B cell (primary cell): ENCODE results near the gene MRPL16. TPM values are rescaled to one million over a fixed set of nuclear protein-coding genes. Genes with fewer than 3 reads are reported as not detected.

Source experiments
- ATAC-seq: fragments of 200-7000 bp; cut with Tn5 transposase; one replicate; pipeline ENCODE4 v1.10.0; 2021; ENCODE audit warnings: low read depth, mild to moderate bottlenecking, moderate number of reproducible peaks, moderate library complexity
- CTCF ChIA-PET: fragments of 350-600 bp; sonication (Branson Sonifier 250); formaldehyde crosslinking; loops from one replicate; lab custom pipeline; 2021; ENCODE audit warnings: antibody characterized with exemption, inconsistent platforms; lab: Charles Lee
- POLR2A ChIA-PET: fragments of 350-600 bp; sonication (Branson Sonifier 250); formaldehyde crosslinking; loops from one replicate; lab custom pipeline; 2021; ENCODE audit warnings: antibody characterized with exemption; lab: Charles Lee
- DNase-seq: peaks from one replicate; pipeline ENCODE4 v3.0.0; 2013
- H2AFZ ChIP-seq: 2 replicates; pipeline ENCODE4 v1.6.1; 2012; ENCODE audit warnings: mild to moderate bottlenecking, low read depth, low read length; ENCODE audit not compliant: insufficient read depth, poor library complexity, severe bottlenecking
- H3K27ac ChIP-seq, 2 donors: 1 replicate in 1 of 2; 2 replicates in 1 of 2; pipeline ENCODE4 v1.5.1; 2012 to 2013; ENCODE audit warnings: low read length in 2 of 2, mild to moderate bottlenecking in 2 of 2, moderate library complexity in 1 of 2
- H3K27me3 ChIP-seq, 4 experiments: fragments of 200-600 bp in 1 of 4; sonication (generic) in 1 of 4; replicated peaks in 1 of 4; 1 replicate in 2 of 4; 2 replicates in 2 of 4; pipeline versions ENCODE4 v1.6.1 to v1.7.0; 2013 to 2016; ENCODE audit warnings: low read length in 3 of 4, mild to moderate bottlenecking in 2 of 4, mixed read lengths in 1 of 4, moderate library complexity in 1 of 4; ENCODE audit not compliant: insufficient read depth in 4 of 4, control insufficient read depth in 3 of 4; ENCODE audit errors: control extremely low read depth in 1 of 4
- H3K36me3 ChIP-seq, 2 experiments: replicated peaks in 1 of 2; 1 replicate in 1 of 2; 2 replicates in 1 of 2; pipeline versions ENCODE4 v1.6.1 to v1.7.1; 2013; ENCODE audit warnings: low read length in 1 of 2; ENCODE audit not compliant: insufficient read depth in 2 of 2, control insufficient read depth in 1 of 2; ENCODE audit errors: control extremely low read depth in 1 of 2, extremely low read depth in 1 of 2
- H3K4me1 ChIP-seq, 2 donors: fragments of 200-600 bp in 1 of 2; sonication (generic) in 1 of 2; 1 replicate in 1 of 2; 2 replicates in 1 of 2; pipeline versions ENCODE4 v1.5.1 to v1.6.1; 2013 to 2017; ENCODE audit warnings: low read length in 2 of 2; ENCODE audit not compliant: control insufficient read depth in 2 of 2, insufficient read depth in 2 of 2
- H3K4me2 ChIP-seq: replicated peaks from 2 replicates; pipeline ENCODE3; 2012; ENCODE audit warnings: mild to moderate bottlenecking, low read depth, low read length; ENCODE audit not compliant: poor library complexity, severe bottlenecking
- H3K4me3 ChIP-seq, 5 experiments: fragments of 200-600 bp in 1 of 5; sonication (generic) in 1 of 5; 1 replicate in 3 of 5; 2 replicates in 2 of 5; pipeline versions ENCODE4 v1.5.1 to v1.7.0; 2011 to 2016; ENCODE audit warnings: low read length in 4 of 5, mild to moderate bottlenecking in 4 of 5, low read depth in 2 of 5, control low read depth in 1 of 5, moderate library complexity in 1 of 5; ENCODE audit not compliant: insufficient read depth in 1 of 5; ENCODE audit errors: control extremely low read depth in 1 of 5, extremely low read depth in 1 of 5
- H3K79me2 ChIP-seq: fragments of 200-600 bp; sonication (generic); one replicate; pipeline ENCODE4 v1.6.0; 2016; ENCODE audit warnings: low read length; ENCODE audit not compliant: control insufficient read depth, insufficient read depth
- H3K9ac ChIP-seq: fragments of 200-600 bp; sonication (generic); 2 replicates; pipeline ENCODE4 v1.6.1; 2017; ENCODE audit warnings: mild to moderate bottlenecking, low read length, moderate library complexity
- H3K9me3 ChIP-seq, 3 donors: one replicate each; pipeline versions ENCODE4 v1.6.1 to v1.7.1; 2013; ENCODE audit warnings: low read length in 2 of 3; ENCODE audit not compliant: control insufficient read depth in 2 of 3, insufficient read depth in 1 of 3; ENCODE audit errors: control extremely low read depth in 1 of 3
- H4K20me1 ChIP-seq: 2 replicates; pipeline ENCODE4 v1.6.0; 2012; ENCODE audit warnings: mild to moderate bottlenecking, low read length; ENCODE audit not compliant: insufficient read depth, control insufficient read depth, poor library complexity, severe bottlenecking
- H3K27ac Mint-ChIP-seq: one replicate; pipeline ENCODE4 v1.8.0; 2021; ENCODE audit warnings: mixed read lengths
- H3K27me3 Mint-ChIP-seq: one replicate; pipeline ENCODE4 v1.8.0; 2021; ENCODE audit warnings: mixed read lengths
- H3K4me1 Mint-ChIP-seq: one replicate; pipeline ENCODE4 v1.8.0; 2021; ENCODE audit warnings: mixed read lengths
- H3K4me3 Mint-ChIP-seq: one replicate; pipeline ENCODE4 v1.8.0; 2021; ENCODE audit warnings: mixed read lengths
- H3K9me3 Mint-ChIP-seq: one replicate; pipeline ENCODE4 v1.8.0; 2022; ENCODE audit warnings: mixed read lengths; ENCODE audit not compliant: insufficient read depth
- EZH2 ChIP-seq: IDR thresholded peaks from 2 replicates; pipeline ENCODE4 v1.6.1; 2012; ENCODE audit warnings: borderline replicate concordance, low read depth, mild to moderate bottlenecking, moderate library complexity, low read length; ENCODE audit not compliant: insufficient read depth, poor library complexity, severe bottlenecking
- WGBS: methylation state at CpG from one replicate; pipeline ENCODE4 v1.1.5; 2013; ENCODE audit warnings: missing lambda C conversion rate; ENCODE audit not compliant: insufficient coverage; 5-methylcytosine and 5-hydroxymethylcytosine counted together
- intact Hi-C: fragments of 100-400 bp; cut with micrococcal nuclease; formaldehyde crosslinking; loops from one replicate; pipeline ENCODE4 v1.10.0; 2022
- polyA plus RNA-seq: library from polyadenylated mRNA; depleted of rRNA; stranded (reverse); fragments of >200 nt; gene quantifications from 2 replicates; pipeline ENCODE4 v1.2.3, GENCODE V29; 2012
- total RNA-seq, 2 donors: library from RNA; stranded (reverse); fragments of 120-200 nt in 1 of 2; gene quantifications; 1 replicate in 1 of 2; 2 replicates in 1 of 2; pipeline versions ENCODE4 v1.2.3 to v1.2.4, GENCODE V29; 2013 to 2022
- TF ChIP-seq, protein P1 (sequence below): fragments of 200-600 bp; IDR thresholded peaks from one replicate; pipeline ENCODE4 v1.8.0; 2022; ENCODE audit warnings: antibody characterized with exemption, mild to moderate bottlenecking

Gene MRPL16
- total and polyA plus RNA-seq, 2 donors (not counting 1 experiment from before 2014, with no cell fraction given), result 38.3 to 41.0 TPM

DNA sequence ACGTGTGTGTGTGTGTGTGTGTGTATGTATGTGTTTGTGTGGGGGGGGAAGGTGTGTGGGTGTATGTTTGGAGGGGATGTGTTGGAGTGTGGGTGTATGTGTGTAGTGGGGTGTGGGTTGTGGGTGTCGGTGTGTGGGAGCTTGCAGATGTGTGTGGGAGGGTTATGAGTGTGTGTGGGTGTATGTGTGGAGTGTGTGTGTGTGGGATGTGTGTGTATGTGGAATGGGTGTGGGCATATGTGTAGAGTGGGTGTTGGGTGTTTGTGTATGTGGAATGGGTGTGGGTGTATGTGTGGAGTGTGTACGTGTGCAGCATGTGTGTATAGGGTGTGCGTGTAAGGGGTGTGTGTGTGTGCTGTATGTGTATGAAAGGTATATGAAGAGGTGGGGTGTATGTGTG is 40.8 kb downstream of the MRPL16 start:
- TF ChIP-seq EZH2, result no peak
- TF ChIP-seq, protein P1, sequence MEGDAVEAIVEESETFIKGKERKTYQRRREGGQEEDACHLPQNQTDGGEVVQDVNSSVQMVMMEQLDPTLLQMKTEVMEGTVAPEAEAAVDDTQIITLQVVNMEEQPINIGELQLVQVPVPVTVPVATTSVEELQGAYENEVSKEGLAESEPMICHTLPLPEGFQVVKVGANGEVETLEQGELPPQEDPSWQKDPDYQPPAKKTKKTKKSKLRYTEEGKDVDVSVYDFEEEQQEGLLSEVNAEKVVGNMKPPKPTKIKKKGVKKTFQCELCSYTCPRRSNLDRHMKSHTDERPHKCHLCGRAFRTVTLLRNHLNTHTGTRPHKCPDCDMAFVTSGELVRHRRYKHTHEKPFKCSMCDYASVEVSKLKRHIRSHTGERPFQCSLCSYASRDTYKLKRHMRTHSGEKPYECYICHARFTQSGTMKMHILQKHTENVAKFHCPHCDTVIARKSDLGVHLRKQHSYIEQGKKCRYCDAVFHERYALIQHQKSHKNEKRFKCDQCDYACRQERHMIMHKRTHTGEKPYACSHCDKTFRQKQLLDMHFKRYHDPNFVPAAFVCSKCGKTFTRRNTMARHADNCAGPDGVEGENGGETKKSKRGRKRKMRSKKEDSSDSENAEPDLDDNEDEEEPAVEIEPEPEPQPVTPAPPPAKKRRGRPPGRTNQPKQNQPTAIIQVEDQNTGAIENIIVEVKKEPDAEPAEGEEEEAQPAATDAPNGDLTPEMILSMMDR, result no peak

DNA sequence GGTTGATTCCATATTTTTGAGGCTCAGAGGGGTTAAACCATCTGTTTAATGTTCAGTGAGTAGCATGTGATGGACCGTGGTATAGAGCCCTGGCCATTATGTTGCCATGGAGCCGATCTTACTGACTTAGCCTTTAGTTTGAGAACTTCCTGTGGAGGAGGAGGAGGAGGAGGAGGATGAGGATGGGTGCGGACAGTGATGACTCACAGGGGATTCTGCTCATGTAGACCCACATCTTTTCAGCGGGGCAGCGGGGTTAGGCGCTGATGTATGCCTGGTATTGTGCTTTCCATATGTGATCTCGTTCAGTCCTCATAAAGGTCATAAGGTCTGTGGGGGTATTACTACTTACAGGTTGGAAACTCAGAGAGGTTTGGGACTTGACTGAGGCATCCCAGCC is 41.5 kb downstream of the MRPL16 start:
- no peaks in the 10 kb centered on the region for H3K27me3 ChIP-seq
- no peak for TF ChIP-seq EZH2
- TF ChIP-seq, protein P1, result no peak
- WGBS, result 92% methylated on average over 7 of the region's 7 CpGs
- CTCF ChIA-PET, result interaction anchor here (3.2 kb wide), 1 partner anchor 15 kb away, joined by 17 read pairs; the partner anchor contains the start of gene STX3
- no peaks in the 10 kb centered on the region for H4K20me1 ChIP-seq
- intact Hi-C loops, result no loop called here
- DNase-seq (no peak), ATAC-seq (no peak)
- peaks cover 2 to 3% of the 10 kb centered on the region in 2 experiments for H3K36me3 ChIP-seq
- Mint-ChIP-seq H3K4me1 (peaks cover 33% of the 10 kb centered on the region), H3K9me3 (no peaks in the 10 kb centered on the region), H3K27me3 (no peaks in the 10 kb centered on the region), H3K4me3 (no peak overlapping the region), H3K27ac (no peak overlapping the region)
- H3K4me1 ChIP-seq, result peaks cover 27 to 39% of the 10 kb centered on the region in 2 donors
- H3K9me3 ChIP-seq, result no peaks in the 10 kb centered on the region
- H3K9ac ChIP-seq, result no peak overlapping the region
- no peak overlapping the region for H3K4me3 ChIP-seq
- no peak overlapping the region for H3K4me2 ChIP-seq
- H3K79me2 ChIP-seq, result peaks cover 15% of the 10 kb centered on the region
- H3K27ac ChIP-seq, result no peak overlapping the region
- no peak overlapping the region for H2AFZ ChIP-seq
- POLR2A ChIA-PET, result no interaction called here

More for the DNA sequence above, 40.8 kb downstream of the MRPL16 start:
- ATAC-seq (no peak), DNase-seq (no peak)
- Mint-ChIP-seq H3K27me3 (no peaks in the 10 kb centered on the region), H3K4me3 (no peak overlapping the region), H3K9me3 (no peaks in the 10 kb centered on the region), H3K4me1 (peaks cover 33% of the 10 kb centered on the region), H3K27ac (no peak overlapping the region)
- no peak overlapping the region for H2AFZ ChIP-seq
- no peaks in the 10 kb centered on the region for H3K9me3 ChIP-seq
- CTCF ChIA-PET, result interaction anchor here (3.0 kb wide), 1 partner anchor 33 kb away, joined by 27 read pairs; no protein-coding TSS in a partner anchor
- H3K4me2 ChIP-seq, result no peak overlapping the region
- H3K36me3 ChIP-seq, result peaks cover 2 to 3% of the 10 kb centered on the region in 2 experiments
- no peak overlapping the region for H3K4me3 ChIP-seq
- 96% methylated on average over 4 of the region's 4 CpGs for WGBS
- no peak overlapping the region for H3K27ac ChIP-seq
- POLR2A ChIA-PET, result no interaction called here
- H3K79me2 ChIP-seq, result peaks cover 15% of the 10 kb centered on the region
- no peaks in the 10 kb centered on the region for H4K20me1 ChIP-seq
- peaks cover 27 to 39% of the 10 kb centered on the region in 2 donors for H3K4me1 ChIP-seq
- intact Hi-C loops, result loop anchor here (5.0 kb wide), 1 partner anchor 42 kb away; the partner anchor contains the start of gene MRPL16
- H3K27me3 ChIP-seq, result no peaks in the 10 kb centered on the region
- H3K9ac ChIP-seq, result no peak overlapping the region
